NCI-H146 treated with DMSO at 0.1 percent for 48 hours (cell line): ENCODE results near the gene CROCC.

ENCODE experiments used
- DNase-seq: peaks from one replicate; lab custom pipeline; 2025; ENCODE audit not compliant: unreplicated experiment; lab: John Stamatoyannopoulos, UW

The CROCC gene

GRCh38 chr1:16967095-16967575 lies 45.4 kb downstream of the CROCC start:
- no peak for DNase-seq

- DNase-seq, result no peak
Observed at GRCh38 chr1:16967962-16968361, 46.2 kb downstream of the CROCC start.

DNA sequence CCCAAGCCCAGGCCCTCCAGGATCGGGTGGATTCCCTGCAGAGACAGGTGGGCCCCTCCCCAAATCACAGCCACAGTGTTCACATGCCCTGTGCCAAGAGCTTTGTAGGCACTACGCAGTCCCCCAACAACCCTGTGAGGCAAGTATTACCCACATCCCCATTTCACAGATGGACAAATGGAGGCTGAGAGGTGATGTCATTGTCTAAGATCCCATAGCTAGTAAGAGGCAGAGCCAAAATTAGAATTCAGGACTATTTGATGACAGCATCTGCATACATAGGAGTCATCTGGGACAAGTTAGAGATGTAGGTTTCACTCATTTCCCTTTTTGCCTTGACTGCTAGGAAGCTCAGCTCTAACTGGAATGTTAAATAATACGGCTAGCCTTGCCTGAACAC lies 46.6 kb downstream of the CROCC start:
- DNase-seq, result no peak

- DNase-seq, result no peak
Observed at GRCh38 chr1:16969057-16969611, 47.4 kb downstream of the CROCC start.

DNA sequence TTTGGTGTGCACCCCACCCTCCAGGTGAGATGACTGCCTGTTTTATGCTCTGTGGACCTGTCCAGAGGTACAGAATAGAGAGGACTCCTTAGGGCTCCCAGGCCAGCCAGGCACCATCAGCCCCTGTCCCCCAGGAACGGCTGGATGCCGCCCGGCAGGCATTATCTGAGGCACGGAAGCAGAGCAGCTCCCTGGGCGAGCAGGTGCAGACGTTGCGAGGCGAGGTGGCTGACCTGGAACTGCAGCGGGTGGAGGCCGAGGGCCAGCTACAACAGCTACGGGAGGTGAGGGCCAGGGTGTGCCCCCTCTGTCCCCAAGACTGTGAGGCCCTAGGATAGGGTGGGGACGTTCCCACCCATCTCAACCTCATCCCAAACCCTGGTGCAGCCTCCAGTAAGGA lies 47.9 kb downstream of the CROCC start:
- DNase-seq, result no peak

- DNase-seq, result no peak
Observed at GRCh38 chr1:16970132-16970910, 48.6 kb downstream of the CROCC start.

GRCh38 chr1:16971341-16972188 lies 49.8 kb downstream of the CROCC start:
- peak; percentile 39 for DNase-seq

- no peak for DNase-seq
Observed at GRCh38 chr1:16972189-16972895, 50.6 kb downstream of the CROCC start.

DNA sequence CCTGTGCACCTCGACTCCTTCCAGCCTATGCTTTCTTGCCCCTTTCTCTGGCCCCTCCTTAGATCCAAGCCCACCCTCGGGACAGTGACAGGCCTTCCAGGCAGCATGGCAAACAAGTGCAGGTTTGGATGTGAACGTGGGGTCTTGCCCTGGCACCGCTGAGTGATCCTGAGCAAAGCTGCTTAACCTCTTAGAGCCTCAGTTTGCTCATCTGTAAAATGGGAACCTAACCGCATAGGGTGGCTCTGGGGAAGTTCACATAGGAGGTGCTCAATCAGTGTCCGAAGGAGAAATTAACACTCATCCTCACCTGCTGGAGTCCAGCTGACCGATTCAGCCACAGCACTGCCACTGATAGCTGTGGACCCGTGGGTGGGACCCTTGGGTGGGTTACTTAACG lies 51.5 kb downstream of the CROCC start:
- DNase-seq, result no peak

GRCh38 chr1:16975211-16975610 lies 53.5 kb downstream of the CROCC start:
- no peak for DNase-seq

DNA sequence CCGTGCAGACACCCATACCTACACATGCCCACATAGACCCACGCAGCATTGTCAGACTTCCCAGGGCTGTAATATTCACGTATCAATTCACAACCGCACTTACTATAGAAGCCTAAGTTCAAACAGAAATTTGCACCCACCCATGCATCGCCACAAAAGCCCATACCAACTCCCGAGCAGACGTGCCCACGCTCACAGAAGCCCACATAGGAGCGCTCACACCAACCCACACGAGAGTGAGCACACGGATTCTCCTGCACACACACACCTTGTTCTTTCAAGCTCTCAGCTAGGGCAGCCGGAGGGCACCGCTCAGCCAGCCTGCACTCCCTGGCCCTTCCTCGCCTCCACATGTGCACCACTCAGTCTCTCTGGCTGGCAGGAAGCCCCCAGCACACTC lies 54.1 kb downstream of the CROCC start:
- DNase-seq, result no peak

DNA sequence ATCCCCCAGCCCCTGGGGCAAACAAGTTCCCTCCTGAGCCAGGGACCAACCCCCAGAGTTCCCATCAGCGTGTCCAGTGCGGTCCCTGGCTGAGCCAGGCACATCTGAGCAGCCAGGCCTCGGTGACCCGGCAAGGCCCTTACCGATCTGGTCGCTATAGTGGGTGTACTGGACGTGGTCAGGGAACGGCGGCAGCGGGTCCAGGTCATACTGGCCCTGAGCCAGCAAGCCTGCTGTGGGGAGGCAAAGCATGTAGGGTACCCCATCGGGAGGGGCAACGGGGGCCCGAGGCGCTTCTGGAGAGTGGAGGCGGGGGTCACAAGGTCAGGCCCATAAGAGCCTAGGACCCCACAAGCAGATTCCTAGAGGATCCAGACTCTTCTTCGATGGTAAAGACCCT lies 55.2 kb downstream of the CROCC start:
- no peak for DNase-seq

GRCh38 chr1:16977377-16977776 lies 55.6 kb downstream of the CROCC start:
- DNase-seq, result no peak

GRCh38 chr1:16978139-16978538 lies 56.4 kb downstream of the CROCC start:
- DNase-seq, result no peak

GRCh38 chr1:16978567-16979474 lies 57.1 kb downstream of the CROCC start:
- peak; percentile 27 for DNase-seq

DNA sequence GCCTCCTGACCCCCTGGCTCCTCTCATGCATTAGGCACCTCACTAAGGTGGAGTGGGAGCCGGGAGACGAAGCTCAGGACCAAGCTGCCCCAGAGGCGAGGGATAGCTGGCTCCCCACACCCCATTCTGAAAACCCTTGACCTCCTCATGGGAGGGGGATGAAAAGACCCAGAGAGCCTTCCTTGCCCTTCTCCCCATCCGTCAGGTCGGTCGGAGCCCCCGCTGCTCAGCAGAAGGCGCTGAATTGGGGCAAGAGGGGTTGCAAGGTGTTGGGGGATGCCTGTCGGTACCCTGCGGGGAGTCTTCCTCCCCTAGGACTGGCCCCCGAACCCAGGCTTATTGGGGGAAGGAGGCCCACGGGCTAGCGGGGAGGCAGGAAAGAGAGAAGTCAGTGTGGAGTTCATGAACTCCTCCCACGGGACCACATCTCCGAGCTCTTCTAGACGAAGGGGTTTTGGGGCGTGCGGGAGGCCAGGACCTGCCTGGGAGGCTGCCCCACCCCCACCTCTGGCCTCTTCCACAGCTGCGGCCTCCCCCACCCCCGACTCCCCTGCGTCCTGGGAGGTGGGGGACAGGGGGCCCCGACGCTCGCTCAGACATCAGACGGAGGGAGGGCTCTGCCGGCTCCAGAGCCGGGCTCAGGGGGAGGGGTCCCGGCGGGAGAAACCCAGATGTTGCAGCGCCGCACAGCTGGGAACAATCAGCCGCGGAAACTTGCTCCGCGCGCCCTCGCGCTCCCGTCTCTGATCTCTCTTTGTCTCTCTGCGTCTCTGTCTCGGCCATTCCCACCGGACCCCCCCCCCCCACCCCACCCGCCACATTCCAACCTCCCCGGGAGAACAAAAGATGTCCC lies 58.0 kb downstream of the CROCC start:
- DNase-seq, result no peak

DNA sequence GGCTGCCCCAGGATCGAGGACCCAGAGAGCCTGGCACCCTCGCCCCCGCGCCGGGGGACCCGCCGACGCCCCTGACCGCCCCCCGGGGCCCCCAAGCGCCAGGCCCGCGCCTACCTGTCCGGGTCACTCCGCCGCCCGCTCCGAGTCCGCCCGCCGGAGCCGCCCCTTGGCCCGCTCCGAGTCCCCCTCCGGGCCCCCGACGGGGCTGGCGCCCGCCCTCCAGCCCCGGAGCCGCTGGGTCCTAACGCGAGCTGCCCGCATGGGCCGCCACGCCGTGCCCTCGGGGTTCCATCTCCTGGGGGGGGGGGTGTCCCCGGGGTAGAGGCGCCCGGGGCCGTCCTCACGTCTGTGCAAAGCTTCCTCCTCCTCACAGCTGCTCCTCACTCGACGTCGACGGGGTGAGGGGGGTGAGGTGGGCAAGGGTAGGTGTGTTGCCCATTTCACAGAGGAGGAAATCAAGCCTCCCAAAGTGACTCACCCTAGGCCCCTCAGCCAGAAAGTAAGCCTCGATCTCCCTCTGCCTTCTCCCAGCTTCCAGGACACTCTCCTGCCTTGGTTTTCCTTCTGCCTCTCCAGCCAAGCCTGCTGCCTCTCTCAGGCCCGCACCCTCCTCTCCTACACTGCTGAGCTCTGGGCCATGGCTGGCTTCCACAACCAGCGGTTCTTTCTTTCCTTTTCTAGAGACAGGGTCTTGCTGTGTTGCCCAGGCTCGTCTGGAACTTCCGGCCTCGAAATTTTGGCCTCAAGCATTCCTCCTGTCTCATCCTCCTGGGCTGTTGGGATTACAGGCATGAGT lies 58.9 kb downstream of the CROCC start, which contains the start of gene MFAP2:
Gene MFAP2 (minus strand): TSS at position 148 of the 796 bp plus-strand sequence. CDS start 2,347 bp downstream, outside the sequence.
- no peak for DNase-seq

- DNase-seq, result no peak
Observed at GRCh38 chr1:16981269-16981849, 59.6 kb downstream of the CROCC start.
